Activated CD4-positive, alpha-beta T cell treated with anti-CD3 and anti-CD28 coated beads, Interleukin-2, amount 50 U/mL, for 24 hours (primary cell): Measurements from ENCODE around the gene DSCAM.

Experiments used
- DNase-seq, 2 donors: peaks; one replicate each; pipeline ENCODE4 v3.0.0-alpha.2; 2020; ENCODE audit warnings: low read depth in 1 of 2, low spot score in 1 of 2

Gene DSCAM

GRCh38 chr21:40146216-40146837 lies 700.6 kb downstream of the DSCAM start:
- DNase-seq = no peak

DNA sequence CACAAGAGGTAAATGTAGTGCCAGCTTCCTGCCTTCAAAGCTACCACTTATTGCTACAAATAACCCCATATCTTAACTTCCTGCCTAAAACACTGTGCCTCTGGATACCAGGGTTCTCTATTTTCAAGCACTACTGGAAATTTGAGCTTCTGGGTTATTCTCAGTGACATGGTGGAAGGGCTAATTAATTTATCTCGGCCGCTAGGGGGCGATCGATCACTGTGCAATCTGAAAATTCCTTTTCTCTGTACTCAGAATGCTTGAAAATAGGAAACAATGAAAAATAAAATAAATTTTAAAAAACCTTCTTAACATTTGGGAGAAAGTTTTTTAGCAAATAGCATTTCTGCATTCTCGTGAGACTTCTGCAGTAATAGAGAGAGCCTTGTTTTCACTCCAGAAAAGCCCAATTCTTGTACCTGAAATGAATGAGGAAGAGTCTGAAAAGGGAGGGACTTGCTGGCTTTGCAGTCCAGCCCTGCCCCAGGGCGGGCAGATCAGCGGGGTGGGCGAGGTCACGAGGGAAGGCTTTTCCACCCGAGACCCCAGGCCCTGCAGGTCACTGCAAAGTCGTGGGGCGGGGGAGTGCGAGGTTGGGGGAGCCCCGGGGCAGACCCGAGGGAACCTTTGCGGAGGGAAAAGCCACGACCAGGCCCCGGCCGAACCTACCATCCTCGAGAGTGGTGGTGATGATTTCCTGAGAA lies 703.0 kb downstream of the DSCAM start:
- peak in 1 of 2 donors; percentile 8 for DNase-seq

DNA sequence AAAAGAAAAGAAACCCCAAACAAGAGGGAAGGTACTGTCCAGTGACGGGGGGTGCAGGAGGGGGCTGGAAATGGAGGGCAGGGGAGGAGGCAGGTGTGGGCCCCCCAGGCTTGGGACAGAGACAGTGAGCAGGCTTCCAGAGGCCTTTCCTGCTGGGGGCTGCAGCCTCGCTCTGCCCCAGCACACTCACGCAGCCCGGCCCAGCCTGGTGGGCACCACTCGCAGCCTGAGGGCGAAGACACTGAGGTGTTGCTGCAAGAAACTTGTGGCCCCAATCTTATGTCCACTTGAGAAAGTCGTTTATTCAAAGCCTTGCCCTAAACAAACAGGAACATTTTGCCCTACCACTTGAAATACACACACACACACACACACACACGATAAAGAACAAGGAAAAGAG lies 705.3 kb downstream of the DSCAM start:
- DNase-seq = no peak

GRCh38 chr21:40140675-40141074 lies 706.3 kb downstream of the DSCAM start:
- DNase-seq = no peak

GRCh38 chr21:40139636-40140035 lies 707.3 kb downstream of the DSCAM start:
- no peak for DNase-seq

DNA sequence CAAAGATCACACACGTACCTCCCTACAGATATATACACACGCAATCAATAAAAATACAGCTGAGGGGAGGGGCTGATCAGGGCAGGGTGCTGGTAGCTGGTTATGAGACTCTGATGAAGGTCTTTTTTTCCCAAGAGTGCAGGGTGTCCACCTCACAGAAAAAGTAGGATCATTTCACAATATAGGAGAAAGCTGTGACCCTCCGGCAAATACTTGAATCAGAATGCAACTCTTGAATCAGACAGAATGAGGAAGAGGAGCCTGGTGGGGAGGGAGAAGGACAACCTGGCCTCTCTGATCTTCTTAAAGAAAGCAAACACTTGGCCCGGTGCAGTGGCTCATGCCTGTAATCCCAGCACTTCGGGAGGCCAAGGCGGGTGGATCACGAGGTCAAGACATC lies 710.4 kb downstream of the DSCAM start:
- DNase-seq = no peak

DNA sequence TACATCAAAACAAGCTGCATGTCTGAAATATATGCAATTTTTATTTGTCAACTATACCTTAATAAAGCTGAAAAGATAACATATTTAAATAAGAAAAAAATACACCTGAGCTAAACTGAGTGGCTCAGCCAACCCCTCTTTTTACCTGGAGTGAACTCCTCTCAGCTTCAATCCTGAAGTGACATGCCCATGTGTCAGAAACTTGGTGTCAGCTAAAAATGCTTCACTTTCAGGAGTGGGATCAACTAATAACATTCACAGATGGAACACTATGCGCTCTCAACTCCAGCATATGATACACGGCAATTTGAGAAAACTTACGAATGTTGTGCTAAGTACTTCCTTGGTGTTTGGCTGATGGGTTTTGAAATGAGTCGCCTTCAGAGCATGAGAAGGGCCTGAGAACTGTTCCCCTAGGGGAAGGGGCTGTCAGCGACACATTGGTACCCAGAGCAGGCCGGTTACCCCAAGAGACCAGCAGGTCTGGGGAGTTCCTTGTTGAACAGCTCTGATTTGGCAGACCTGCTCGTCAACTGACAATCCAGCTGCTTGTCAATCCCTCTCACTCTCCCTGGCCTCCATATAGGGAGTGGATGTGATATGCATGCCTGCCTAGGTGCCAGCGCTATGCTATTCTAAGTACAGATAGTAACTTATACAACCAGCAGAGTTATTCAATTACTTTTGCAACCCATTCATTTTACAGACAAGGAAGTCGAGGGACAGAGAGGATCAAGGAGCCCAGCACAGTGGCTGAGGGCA lies 712.0 kb downstream of the DSCAM start:
- DNase-seq = no peak

DNA sequence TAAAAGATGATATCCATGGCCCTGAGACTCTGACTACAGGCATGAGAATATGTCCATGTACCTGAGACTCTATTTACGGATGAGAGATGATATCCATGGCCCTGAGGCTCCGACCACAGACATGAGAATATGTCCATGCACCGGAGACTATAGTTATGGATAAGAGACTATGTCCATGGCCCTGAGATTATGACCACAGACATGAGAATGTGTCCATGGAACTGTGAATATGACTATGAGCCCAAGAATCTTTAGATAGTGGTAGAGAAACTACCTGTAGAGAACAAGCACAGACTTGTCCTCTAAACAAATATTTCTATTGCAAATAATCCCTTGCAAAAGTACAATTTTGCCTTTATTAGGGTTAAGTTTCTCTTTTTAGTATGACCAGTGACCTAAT lies 716.5 kb downstream of the DSCAM start:
- DNase-seq = no peak

- DNase-seq = no peak
These were observed 717.1 kb downstream of the DSCAM start for GRCh38 chr21:40129809-40130208.

DNA sequence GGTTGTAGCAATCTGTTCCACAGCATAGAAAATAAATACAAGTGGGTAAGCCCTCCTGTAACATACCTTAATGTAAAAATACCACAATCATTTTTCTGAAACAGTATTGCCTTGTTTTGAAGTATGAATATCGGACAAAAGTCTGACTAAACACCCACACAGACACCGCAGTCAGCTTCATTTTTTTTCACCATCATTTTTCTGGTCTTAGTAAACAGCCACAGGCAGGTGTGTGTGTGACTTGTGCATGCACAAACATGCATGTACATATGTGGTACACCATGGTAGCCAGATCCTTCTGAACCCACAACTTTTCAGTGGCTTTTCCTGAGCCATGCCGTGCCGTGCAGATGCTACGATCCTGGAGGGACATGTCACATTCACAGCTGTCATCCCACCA lies 718.1 kb downstream of the DSCAM start:
- no peak for DNase-seq

DNA sequence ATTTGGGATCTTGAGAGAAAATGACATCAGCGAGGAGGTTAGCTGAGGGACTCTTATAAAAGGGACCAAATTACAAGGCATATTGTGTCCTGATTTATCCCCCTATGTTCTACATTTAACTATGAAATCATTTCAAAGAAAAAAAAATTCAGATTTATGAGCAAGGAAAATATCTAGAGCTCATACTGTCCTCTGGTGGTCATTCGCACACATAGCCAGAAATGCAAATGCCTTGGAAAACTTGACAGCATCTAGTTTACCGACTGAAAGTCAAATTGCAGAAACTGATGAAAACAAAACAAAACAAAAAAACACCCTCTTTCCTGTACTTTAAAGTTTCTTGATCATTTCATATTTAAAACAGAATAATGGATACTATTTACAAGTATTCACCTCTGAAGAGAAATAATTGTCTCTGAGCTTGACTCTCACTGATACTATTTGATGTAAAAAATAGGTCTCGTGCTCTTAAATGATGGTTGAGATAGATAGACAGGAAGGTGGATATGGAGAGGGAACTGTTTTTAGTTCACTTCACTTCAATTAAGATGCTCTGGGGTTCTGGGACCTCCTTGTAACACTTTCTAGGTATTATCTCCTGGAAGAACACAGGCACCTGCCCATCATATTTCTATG lies 725.9 kb downstream of the DSCAM start:
- no peak for DNase-seq

DNA sequence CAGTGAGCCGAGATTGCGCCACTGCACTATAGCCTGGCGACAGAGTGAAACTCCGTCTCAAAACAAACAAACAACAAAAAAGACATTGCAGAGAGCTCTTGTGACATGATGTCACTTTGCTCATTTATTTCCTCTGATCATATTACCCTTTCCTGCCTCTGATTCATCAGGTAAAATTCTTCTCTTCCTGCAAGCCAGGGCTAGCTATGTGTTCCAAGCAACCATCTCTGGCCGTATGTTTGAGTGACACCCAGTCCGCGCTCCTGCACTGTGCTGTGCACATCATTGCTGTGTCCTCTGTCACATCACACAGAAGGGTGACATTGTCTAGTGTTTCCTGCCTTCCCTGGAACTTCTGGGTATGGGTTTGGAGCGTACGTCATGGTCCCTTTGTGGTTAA lies 728.4 kb downstream of the DSCAM start:
- no peak for DNase-seq

DNA sequence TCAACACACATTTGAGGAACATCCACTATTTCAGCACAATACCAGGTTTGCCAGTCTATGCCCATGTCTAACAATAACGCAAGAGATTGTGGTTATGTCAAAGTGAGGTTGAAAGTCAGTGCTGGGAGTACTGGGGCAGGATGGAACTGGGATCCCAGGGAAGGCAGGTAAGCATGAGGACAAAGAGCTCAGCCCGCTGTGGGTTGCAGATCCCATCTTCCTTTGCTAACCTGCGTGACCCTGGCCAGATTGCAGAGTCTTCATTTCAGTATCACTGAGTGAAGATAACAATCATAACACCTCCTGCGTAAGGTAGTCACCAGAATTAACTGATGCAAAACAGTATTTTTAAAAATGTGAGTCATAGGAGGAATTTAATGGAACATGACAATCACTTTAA lies 729.7 kb downstream of the DSCAM start:
- DNase-seq = no peak

GRCh38 chr21:40115775-40116174 lies 731.2 kb downstream of the DSCAM start:
- DNase-seq = no peak

- no peak for DNase-seq
These were observed 744.3 kb downstream of the DSCAM start for GRCh38 chr21:40102682-40103081.

DNA sequence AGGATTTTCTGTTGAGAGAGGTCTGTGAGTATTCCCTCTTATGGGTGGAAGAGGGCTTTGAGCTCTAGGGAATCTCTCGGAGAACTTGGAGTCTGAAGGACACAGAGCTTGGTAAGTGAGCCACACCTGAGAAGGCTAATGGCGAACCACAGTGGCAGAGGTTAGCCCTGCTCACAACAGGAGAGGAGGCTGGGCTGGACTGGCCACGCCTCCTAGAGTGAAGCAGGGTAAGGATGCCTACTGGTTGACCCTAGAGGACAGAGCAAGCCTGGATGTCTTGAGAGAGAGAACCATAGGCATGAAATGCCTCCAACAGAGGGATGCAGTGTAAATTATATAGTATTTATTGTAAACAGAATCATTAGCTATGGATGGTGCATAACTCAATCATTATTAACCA lies 747.1 kb downstream of the DSCAM start:
- no peak for DNase-seq

GRCh38 chr21:40095477-40095876 lies 751.5 kb downstream of the DSCAM start:
- DNase-seq = no peak

DNA sequence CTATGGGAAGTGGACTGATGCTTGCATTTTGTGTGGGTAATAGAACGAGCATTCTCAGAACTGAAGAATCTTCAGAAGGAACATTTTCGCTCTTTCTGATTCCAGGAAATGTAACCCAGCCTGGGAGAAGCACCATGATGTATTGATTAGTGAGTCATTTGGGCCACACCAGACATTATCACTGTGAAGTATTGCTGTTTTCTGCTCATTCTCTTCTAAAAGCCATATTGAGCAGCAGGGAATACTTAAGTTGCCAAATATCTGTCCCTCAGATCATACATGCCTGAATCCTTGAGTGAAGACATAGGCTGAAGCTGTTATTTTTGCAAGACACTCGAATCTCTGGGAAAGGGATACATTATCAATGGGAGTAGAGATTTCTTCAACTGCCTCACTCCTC lies 766.6 kb downstream of the DSCAM start:
- DNase-seq = no peak

GRCh38 chr21:40074710-40075109 lies 772.2 kb downstream of the DSCAM start:
- no peak for DNase-seq

GRCh38 chr21:40074198-40074597 lies 772.8 kb downstream of the DSCAM start:
- DNase-seq = no peak

GRCh38 chr21:40073642-40074041 lies 773.3 kb downstream of the DSCAM start:
- no peak for DNase-seq

- no peak for DNase-seq
These were observed 776.1 kb downstream of the DSCAM start for GRCh38 chr21:40070871-40071270.
